ENCODE measurements around the gene MACROD2.

MACROD2 gene

GRCh38 chr20:14729390-14729789 is 734.1 kb downstream of the MACROD2 start:
- no peak for DNase-seq (ENCODE audit: low read depth)
- TF ChIP-seq, protein P1, sequence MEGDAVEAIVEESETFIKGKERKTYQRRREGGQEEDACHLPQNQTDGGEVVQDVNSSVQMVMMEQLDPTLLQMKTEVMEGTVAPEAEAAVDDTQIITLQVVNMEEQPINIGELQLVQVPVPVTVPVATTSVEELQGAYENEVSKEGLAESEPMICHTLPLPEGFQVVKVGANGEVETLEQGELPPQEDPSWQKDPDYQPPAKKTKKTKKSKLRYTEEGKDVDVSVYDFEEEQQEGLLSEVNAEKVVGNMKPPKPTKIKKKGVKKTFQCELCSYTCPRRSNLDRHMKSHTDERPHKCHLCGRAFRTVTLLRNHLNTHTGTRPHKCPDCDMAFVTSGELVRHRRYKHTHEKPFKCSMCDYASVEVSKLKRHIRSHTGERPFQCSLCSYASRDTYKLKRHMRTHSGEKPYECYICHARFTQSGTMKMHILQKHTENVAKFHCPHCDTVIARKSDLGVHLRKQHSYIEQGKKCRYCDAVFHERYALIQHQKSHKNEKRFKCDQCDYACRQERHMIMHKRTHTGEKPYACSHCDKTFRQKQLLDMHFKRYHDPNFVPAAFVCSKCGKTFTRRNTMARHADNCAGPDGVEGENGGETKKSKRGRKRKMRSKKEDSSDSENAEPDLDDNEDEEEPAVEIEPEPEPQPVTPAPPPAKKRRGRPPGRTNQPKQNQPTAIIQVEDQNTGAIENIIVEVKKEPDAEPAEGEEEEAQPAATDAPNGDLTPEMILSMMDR (conservative IDR thresholded peaks at IDR 0.05; ENCODE audit: low read depth, low read length), result no peak
- H3K4me3 ChIP-seq (ENCODE audit: low read length), result no peak overlapping the region

DNA sequence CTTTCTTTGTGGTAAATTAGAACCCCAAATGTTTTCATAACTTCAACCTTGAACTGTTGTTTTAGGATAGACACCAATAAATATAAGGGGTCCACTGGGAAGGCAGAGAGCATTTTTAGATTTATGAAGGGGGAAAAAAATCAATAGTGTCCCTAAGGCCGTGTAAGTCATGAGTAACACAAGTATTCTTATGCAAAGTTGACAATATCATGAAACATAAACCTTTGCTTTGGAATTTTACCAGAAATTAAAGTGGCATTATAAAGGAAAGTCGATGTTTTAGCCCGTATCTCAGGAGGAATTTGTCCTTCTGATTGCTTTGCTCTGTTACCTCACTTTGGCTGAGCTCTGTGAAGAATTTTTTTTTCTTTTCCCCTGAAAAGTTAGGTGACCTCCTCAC is 737.0 kb downstream of the MACROD2 start:
- TF ChIP-seq, protein P1 (conservative IDR thresholded peaks at IDR 0.05; ENCODE audit: low read depth, low read length), result no peak
- no peak overlapping the region for H3K4me3 ChIP-seq (ENCODE audit: low read length)
- DNase-seq (ENCODE audit: low read depth), result no peak

- no peak overlapping the region for H3K4me3 ChIP-seq (ENCODE audit: low read length)
- no peak for DNase-seq (ENCODE audit: low read depth)
- TF ChIP-seq, protein P1 (conservative IDR thresholded peaks at IDR 0.05; ENCODE audit: low read depth, low read length), result no peak
These were observed 737.7 kb downstream of the MACROD2 start for GRCh38 chr20:14732996-14733395.

- H3K4me3 ChIP-seq (ENCODE audit: low read length), result no peak overlapping the region
- TF ChIP-seq, protein P1 (conservative IDR thresholded peaks at IDR 0.05; ENCODE audit: low read depth, low read length), result no peak
- DNase-seq (ENCODE audit: low read depth), result no peak
These were observed 745.1 kb downstream of the MACROD2 start for GRCh38 chr20:14740380-14740779.

- TF ChIP-seq, protein P1 (conservative IDR thresholded peaks at IDR 0.05; ENCODE audit: low read depth, low read length), result no peak
- H3K4me3 ChIP-seq (ENCODE audit: low read length), result no peak overlapping the region
- DNase-seq (ENCODE audit: low read depth), result no peak
These were observed 746.3 kb downstream of the MACROD2 start for GRCh38 chr20:14741616-14742015.

DNA sequence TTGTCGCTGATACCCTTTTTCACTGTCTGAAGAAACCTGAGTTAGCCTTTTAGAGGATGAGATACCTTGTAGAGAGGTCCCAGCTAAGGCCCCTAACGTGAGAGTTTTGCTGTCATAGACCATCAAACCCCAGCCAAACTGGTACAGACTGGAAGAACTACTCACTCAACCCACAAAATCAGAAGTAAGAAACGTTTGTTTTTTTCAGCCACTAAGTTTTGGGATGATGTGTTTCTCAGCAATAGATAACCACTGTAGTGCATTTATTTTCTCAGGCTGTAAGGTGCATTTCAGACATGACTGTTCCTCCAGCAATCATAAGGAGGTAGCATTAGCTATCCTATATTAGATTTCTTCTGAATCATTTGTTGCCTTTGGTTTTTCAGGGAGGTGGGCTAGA is 749.4 kb downstream of the MACROD2 start:
- H3K4me3 ChIP-seq (ENCODE audit: low read length), result no peak overlapping the region
- TF ChIP-seq, protein P1 (conservative IDR thresholded peaks at IDR 0.05; ENCODE audit: low read depth, low read length), result no peak
- no peak for DNase-seq (ENCODE audit: low read depth)

DNA sequence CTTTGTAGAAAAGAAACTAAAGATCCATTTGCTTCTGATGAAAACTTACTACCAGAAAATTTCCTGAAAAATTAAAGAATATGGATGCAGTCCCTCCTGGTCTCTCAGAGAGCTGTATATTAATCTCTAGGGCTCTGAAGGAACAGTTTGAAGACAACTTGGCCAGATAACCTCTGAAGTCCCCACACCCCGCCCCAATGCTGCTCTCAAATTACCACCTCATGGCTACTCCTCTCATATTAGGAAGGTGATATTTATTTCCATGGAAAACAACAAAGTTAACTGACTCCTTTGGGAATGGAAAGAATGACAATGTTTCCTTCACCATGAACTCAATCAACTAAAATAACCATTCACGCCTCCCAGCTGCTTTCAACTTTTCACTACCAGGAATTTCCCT is 750.5 kb downstream of the MACROD2 start:
- no peak for DNase-seq (ENCODE audit: low read depth)
- H3K4me3 ChIP-seq (ENCODE audit: low read length), result no peak overlapping the region
- TF ChIP-seq, protein P1 (conservative IDR thresholded peaks at IDR 0.05; ENCODE audit: low read depth, low read length), result no peak

Measured in retinal pigment epithelial cell (primary cell).